H9 (cell line): ENCODE data around the gene PTPN13. TPM values are rescaled to one million over a fixed set of nuclear protein-coding genes. Genes with fewer than 3 reads are reported as not detected.

Experiments used
- DNase-seq: peaks from one replicate; pipeline ENCODE4 v3.0.0-alpha.2; 2017
- H2AFZ ChIP-seq: one replicate; pipeline ENCODE4 v1.6.1; 2013; ENCODE audit warnings: mild to moderate bottlenecking, low read length, control low read depth, moderate library complexity
- H2AK5ac ChIP-seq: 2 replicates; pipeline ENCODE4 v1.6.1; 2013; ENCODE audit warnings: low read length, control low read depth, mixed read lengths; ENCODE audit not compliant: insufficient read length
- H2BK120ac ChIP-seq: one replicate; pipeline ENCODE4 v1.6.1; 2013; ENCODE audit warnings: low read depth, mild to moderate bottlenecking, low read length, control low read depth, inconsistent platforms; ENCODE audit not compliant: poor library complexity, severe bottlenecking
- H2BK12ac ChIP-seq: 2 replicates; pipeline ENCODE4 v1.6.1; 2013; ENCODE audit warnings: low read length, control low read depth, mixed read lengths, low read depth; ENCODE audit not compliant: insufficient read length
- H2BK15ac ChIP-seq: 2 replicates; pipeline ENCODE4 v1.6.1; 2013; ENCODE audit warnings: low read depth, low read length, control low read depth
- H2BK20ac ChIP-seq: one replicate; pipeline ENCODE4 v1.6.1; 2013; ENCODE audit warnings: low read depth, mild to moderate bottlenecking, low read length, control low read depth, inconsistent platforms; ENCODE audit not compliant: poor library complexity, severe bottlenecking
- H2BK5ac ChIP-seq: 2 replicates; pipeline ENCODE4 v1.6.1; 2013; ENCODE audit warnings: low read length, control low read depth, mixed read lengths; ENCODE audit not compliant: insufficient read length
- H3K14ac ChIP-seq: 2 replicates; pipeline ENCODE4 v1.6.1; 2013; ENCODE audit warnings: low read length, control low read depth; ENCODE audit not compliant: insufficient read depth
- H3K18ac ChIP-seq: 2 replicates; pipeline ENCODE4 v1.6.1; 2013; ENCODE audit warnings: low read depth, mild to moderate bottlenecking, mixed read lengths, low read length, control low read depth; ENCODE audit not compliant: insufficient read length
- H3K23ac ChIP-seq: 2 replicates; pipeline ENCODE4 v1.6.1; 2013; ENCODE audit warnings: low read length, control low read depth, mixed read lengths, low read depth; ENCODE audit not compliant: insufficient read length
- H3K23me2 ChIP-seq: 2 replicates; pipeline ENCODE4 v1.6.1; 2013; ENCODE audit warnings: low read depth, mild to moderate bottlenecking, mixed read lengths, low read length, control low read depth; ENCODE audit not compliant: insufficient read length, poor library complexity, severe bottlenecking
- H3K27ac ChIP-seq: 2 replicates; pipeline ENCODE4 v1.5.1; 2013; ENCODE audit warnings: low read length, control low read depth, mixed read lengths, low read depth; ENCODE audit not compliant: insufficient read length
- H3K27me3 ChIP-seq: 2 replicates; pipeline ENCODE4 v1.6.1; 2013; ENCODE audit warnings: low read length, control low read depth, inconsistent platforms; ENCODE audit not compliant: insufficient read depth
- H3K4ac ChIP-seq: 2 replicates; pipeline ENCODE4 v1.6.1; 2013; ENCODE audit warnings: low read depth, mild to moderate bottlenecking, control low read depth, inconsistent platforms, low read length, moderate library complexity
- H3K4me1 ChIP-seq: 2 replicates; pipeline ENCODE4 v1.6.1; 2013; ENCODE audit warnings: low read length, control low read depth, inconsistent platforms; ENCODE audit not compliant: insufficient read depth
- H3K4me2 ChIP-seq: 2 replicates; pipeline ENCODE4 v1.6.1; 2013; ENCODE audit warnings: low read length, control low read depth, mixed read lengths; ENCODE audit not compliant: insufficient read length, insufficient read depth
- H3K56ac ChIP-seq: 2 replicates; pipeline ENCODE4 v1.6.1; 2013; ENCODE audit warnings: low read depth, mild to moderate bottlenecking, mixed read lengths, low read length, control low read depth; ENCODE audit not compliant: insufficient read length
- H3K79me1 ChIP-seq: 2 replicates; pipeline ENCODE4 v1.6.1; 2013; ENCODE audit warnings: low read depth, mild to moderate bottlenecking, moderate library complexity, low read length, control low read depth, inconsistent platforms; ENCODE audit not compliant: insufficient read depth, poor library complexity, severe bottlenecking
- H3K79me2 ChIP-seq: 2 replicates; pipeline ENCODE4 v1.6.1; 2013; ENCODE audit warnings: low read length, control low read depth, inconsistent platforms; ENCODE audit not compliant: insufficient read depth
- H3K9ac ChIP-seq: 2 replicates; pipeline ENCODE4 v1.6.1; 2013; ENCODE audit warnings: low read length, control low read depth, mixed read lengths; ENCODE audit not compliant: insufficient read length; ENCODE audit errors: extremely low read depth
- H3K9me3 ChIP-seq: one replicate; pipeline ENCODE4 v1.6.1; 2013; ENCODE audit warnings: low read depth, low read length, inconsistent platforms; ENCODE audit not compliant: control insufficient read depth
- H3T11ph ChIP-seq: one replicate; pipeline ENCODE4 v1.6.1; 2013; ENCODE audit warnings: mild to moderate bottlenecking, low read length, control low read depth, inconsistent platforms
- H4K20me1 ChIP-seq: one replicate; pipeline ENCODE4 v1.6.1; 2013; ENCODE audit not compliant: control insufficient read depth, insufficient read length, insufficient read depth
- H4K5ac ChIP-seq: 2 replicates; pipeline ENCODE4 v1.6.1; 2013; ENCODE audit warnings: low read depth, mild to moderate bottlenecking, mixed read lengths, low read length, control low read depth; ENCODE audit not compliant: insufficient read length
- H4K8ac ChIP-seq: replicated peaks from 2 replicates; pipeline ENCODE4 v1.6.1; 2013; ENCODE audit warnings: low read length, control low read depth, mixed read lengths, low read depth; ENCODE audit not compliant: insufficient read length
- H4K91ac ChIP-seq: 2 replicates; pipeline ENCODE4 v1.6.1; 2013; ENCODE audit warnings: low read depth, mild to moderate bottlenecking, moderate library complexity, mixed read lengths, low read length, control low read depth; ENCODE audit not compliant: insufficient read length
- H3K27ac Mint-ChIP-seq, 3 experiments: 2 replicates in 2 of 3; 3 replicates in 1 of 3; pipeline ENCODE4 v1.8.0; 2020 to 2021; ENCODE audit warnings: mixed read lengths in 3 of 3, mild to moderate bottlenecking in 1 of 3, moderate library complexity in 1 of 3
- H3K27me3 Mint-ChIP-seq: 2 replicates; pipeline ENCODE4 v1.8.0; 2021; ENCODE audit warnings: low read depth, mild to moderate bottlenecking, moderate library complexity, mixed read lengths
- H3K36me3 Mint-ChIP-seq, 3 experiments: 2 replicates in 2 of 3; 3 replicates in 1 of 3; pipeline ENCODE4 v1.8.0; 2020 to 2021; ENCODE audit warnings: low read depth in 3 of 3, mixed read lengths in 3 of 3; ENCODE audit not compliant: insufficient read depth in 1 of 3
- H3K4me1 Mint-ChIP-seq, 2 experiments: 2 replicates each; pipeline ENCODE4 v1.8.0; 2020; ENCODE audit warnings: mixed read lengths in 2 of 2
- H3K4me3 Mint-ChIP-seq, 2 experiments: 2 replicates in 1 of 2; 3 replicates in 1 of 2; pipeline ENCODE4 v1.8.0; 2020 to 2021; ENCODE audit warnings: mild to moderate bottlenecking in 2 of 2, mixed read lengths in 2 of 2, moderate library complexity in 1 of 2
- H3K9me3 Mint-ChIP-seq, 2 experiments: 2 replicates in 1 of 2; 3 replicates in 1 of 2; pipeline ENCODE4 v1.8.0; 2020; ENCODE audit warnings: mild to moderate bottlenecking in 2 of 2, mixed read lengths in 2 of 2, moderate library complexity in 1 of 2
- CTCF ChIP-seq: fragments of 200-600 bp; sonication (generic); conservative IDR thresholded peaks from 3 replicates; pipeline ENCODE4 v1.8.0; 2021; ENCODE audit warnings: antibody characterized with exemption, mild to moderate bottlenecking
- WGBS: extraction: QIAGEN DNeasy Blood & Tissue Kit; methylation state at CpG from one replicate; pipeline ENCODE4 v1.1.7; 2013; ENCODE audit warnings: missing lambda C conversion rate, low lambda C conversion rate, mixed read lengths; ENCODE audit not compliant: insufficient read length; ENCODE audit errors: extremely low coverage; 5-methylcytosine and 5-hydroxymethylcytosine counted together
- total RNA-seq: library from RNA; stranded (reverse); gene quantifications from 2 replicates; pipeline ENCODE4 v1.2.1, GENCODE V29; 2021

Gene PTPN13
- total RNA-seq, 1 experiment from 2014 or later, result 34.9 TPM

GRCh38 chr4:86721412-86721811, 127.3 kb downstream of the PTPN13 start:
- no peak overlapping the region for H3K14ac ChIP-seq
- no peak overlapping the region for H2AK5ac ChIP-seq
- no peaks in the 10 kb centered on the region for H3K4me1 ChIP-seq
- no peaks in the 10 kb centered on the region for H3K79me2 ChIP-seq
- Mint-ChIP-seq H3K27me3 (no peaks in the 10 kb centered on the region), H3K27ac (no peak overlapping the region), H3K4me3 (no peak overlapping the region), H3K4me1 (no peaks in the 10 kb centered on the region), H3K9me3 (peaks cover 25 to 38% of the 10 kb centered on the region in 2 experiments; a peak in 4 of 5 replicates), H3K36me3 (peaks cover 62 to 81% (median 63%) of the 10 kb centered on the region in 3 experiments)
- H3K79me1 ChIP-seq, result no peaks in the 10 kb centered on the region
- no peak overlapping the region for H2BK5ac ChIP-seq
- no peak overlapping the region for H3K27ac ChIP-seq
- H3K23ac ChIP-seq, result no peak overlapping the region
- H3K56ac ChIP-seq, result no peak overlapping the region
- no peak overlapping the region for H4K5ac ChIP-seq
- no peak overlapping the region for H4K91ac ChIP-seq
- no peak overlapping the region for H3K4me2 ChIP-seq
- no peak overlapping the region for H2BK120ac ChIP-seq
- no peak overlapping the region for H2BK15ac ChIP-seq
- H3K18ac ChIP-seq, result no peak overlapping the region
- no peak overlapping the region for H3K4ac ChIP-seq
- H4K8ac ChIP-seq, result no peak overlapping the region
- H3K9ac ChIP-seq, result no peak overlapping the region
- H3T11ph ChIP-seq, result no peak overlapping the region
- peaks cover 6% of the 10 kb centered on the region for H3K9me3 ChIP-seq
- no peak for DNase-seq
- no peak overlapping the region for H2BK12ac ChIP-seq
- H3K27me3 ChIP-seq, result no peaks in the 10 kb centered on the region
- no peak for TF ChIP-seq CTCF
- no peak overlapping the region for H2BK20ac ChIP-seq
- no peaks in the 10 kb centered on the region for H4K20me1 ChIP-seq
- no peak overlapping the region for H2AFZ ChIP-seq
- H3K23me2 ChIP-seq, result no peaks in the 10 kb centered on the region
- no CpG with 5 or more reads among the region's 2 CpGs for WGBS
